HepG2 (cell line): ENCODE data around the gene MAPRE3. TPM values are rescaled to one million over a fixed set of nuclear protein-coding genes. Genes with fewer than 3 reads are reported as not detected.

Experiments used
- ATAC-seq: fragments of 200-7000 bp; cut with Tn5 transposase; 3 replicates; pipeline ENCODE4 v1.9.1; 2020; ENCODE audit warnings: mild to moderate bottlenecking, moderate library complexity
- BruUV-seq: library from RNA; stranded (reverse); fragments of 400-500 nt; replicated peaks from 2 replicates; lab custom pipeline; 2021; lab: Mats Ljungman, UMichigan
- CTCF ChIA-PET: fragments of 300-600 bp; formaldehyde crosslinking; extraction: SDS; loops from one replicate; lab custom pipeline; 2021; ENCODE audit warnings: low total read pairs, inconsistent platforms, low intra/inter-chr PET ratio; lab: Yijun Ruan, JAX
- POLR2A ChIA-PET: fragments of 350-600 bp; sonication (Branson Sonifier 250); formaldehyde crosslinking; loops from one replicate; lab custom pipeline; 2020; ENCODE audit warnings: antibody characterized with exemption, inconsistent platforms; lab: Yijun Ruan, JAX
- DNase-seq: peaks from one replicate; pipeline ENCODE4 v3.0.0-alpha.2; 2015; ENCODE audit warnings: low spot score
- FAIRE-seq: peaks from 3 replicates; lab custom pipeline; 2011; peaks lifted over from hg19 to GRCh38; lab: Jason Lieb, UNC
- H2AFZ ChIP-seq: one replicate; pipeline ENCODE4 v1.6.1; 2011; ENCODE audit warnings: low read length, inconsistent platforms
- H3K27ac ChIP-seq: fragments of 300-600 bp; 3 replicates; pipeline ENCODE4 v1.8.0; 2011; ENCODE audit warnings: mixed run types, mild to moderate bottlenecking, mixed read lengths, low read length, inconsistent platforms; ENCODE audit not compliant: insufficient read depth; ENCODE audit errors: extremely low read length
- H3K27me3 ChIP-seq, 2 experiments: fragments of 200-600 bp in 1 of 2; 2 replicates in 1 of 2; 3 replicates in 1 of 2; pipeline versions ENCODE4 v1.6.0 to v1.8.0; 2011; ENCODE audit warnings: low read length in 2 of 2, mild to moderate bottlenecking in 2 of 2, moderate library complexity in 2 of 2, inconsistent platforms in 1 of 2; ENCODE audit not compliant: insufficient read depth in 2 of 2, control insufficient read depth in 1 of 2
- H3K36me3 ChIP-seq, 2 experiments: fragments of 200-600 bp in 1 of 2; replicated peaks in 1 of 2; 2 replicates in 1 of 2; 3 replicates in 1 of 2; pipeline versions ENCODE4 v1.5.1 to v1.8.0; 2011; ENCODE audit warnings: low read length in 2 of 2, inconsistent platforms in 1 of 2; ENCODE audit not compliant: insufficient read depth in 2 of 2, control insufficient read depth in 1 of 2
- H3K4me1 ChIP-seq: 2 replicates; pipeline ENCODE4 v1.5.1; 2012; ENCODE audit warnings: low read length, inconsistent platforms; ENCODE audit not compliant: insufficient read depth
- H3K4me2 ChIP-seq: 2 replicates; pipeline ENCODE4 v1.6.0; 2011; ENCODE audit warnings: low read depth, low read length, inconsistent platforms
- H3K4me3 ChIP-seq, 3 experiments: fragments of 200-600 bp in 1 of 3; sonication (generic), shearing (Covaris generic) in 1 of 3; replicated peaks in 1 of 3; 2 replicates each; pipeline ENCODE4 v1.5.1; 2011 to 2016; ENCODE audit warnings: low read length in 3 of 3, inconsistent platforms in 2 of 3, low read depth in 2 of 3, mild to moderate bottlenecking in 2 of 3, control low read depth in 1 of 3, mixed read lengths in 1 of 3; ENCODE audit not compliant: insufficient read depth in 1 of 3
- H3K79me2 ChIP-seq: one replicate; pipeline ENCODE4 v1.6.1; 2011; ENCODE audit warnings: low read length, inconsistent platforms; ENCODE audit not compliant: insufficient read depth
- H3K9ac ChIP-seq: 2 replicates; pipeline ENCODE4 v1.6.0; 2011; ENCODE audit warnings: mild to moderate bottlenecking, low read depth, low read length, inconsistent platforms; ENCODE audit not compliant: insufficient read depth
- H3K9me3 ChIP-seq: 2 replicates; pipeline ENCODE4 v1.5.1; 2012; ENCODE audit warnings: mild to moderate bottlenecking, low read length
- H4K20me1 ChIP-seq: 2 replicates; pipeline ENCODE4 v1.6.0; 2011; ENCODE audit warnings: inconsistent platforms, mild to moderate bottlenecking, low read length, moderate library complexity; ENCODE audit not compliant: insufficient read depth
- ATF1 ChIP-seq: IDR thresholded peaks from 2 replicates; pipeline ENCODE4 v1.6.1; 2016; ENCODE audit warnings: mild to moderate bottlenecking, control low read depth
- DNMT3B ChIP-seq: conservative IDR thresholded peaks from 2 replicates; pipeline ENCODE4 v1.6.1; 2016; ENCODE audit warnings: missing biosample characterization, control low read depth
- ETV6 ChIP-seq: sonication (generic); formaldehyde crosslinking; conservative IDR thresholded peaks from 2 replicates; pipeline ENCODE4 v1.4.0; 2020; ENCODE audit warnings: missing genetic modification reagents
- FOXA1 ChIP-seq, 2 experiments: fragments of 450-650 bp in 1 of 2; sonication (generic) in 1 of 2; formaldehyde crosslinking in 1 of 2; IDR thresholded peaks; 2 replicates each; pipeline versions ENCODE4 v1.4.0 to v1.6.1; 2016 to 2020; ENCODE audit warnings: missing genetic modification reagents in 1 of 2
- KDM5A ChIP-seq: fragments of 200-600 bp; sonication (generic); IDR thresholded peaks from 2 replicates; pipeline ENCODE4 v1.7.0; 2018; ENCODE audit warnings: antibody characterized with exemption, mild to moderate bottlenecking, low read length, borderline replicate concordance
- PHF20 ChIP-seq: sonication (generic); formaldehyde crosslinking; IDR thresholded peaks from 2 replicates; pipeline ENCODE4 v1.5.0; 2020; ENCODE audit warnings: mild to moderate bottlenecking, missing genetic modification reagents
- RNF2 ChIP-seq: fragments of 450-650 bp; conservative IDR thresholded peaks from 2 replicates; pipeline ENCODE4 v1.6.1; 2016; ENCODE audit warnings: low read depth
- SMARCC2 ChIP-seq: fragments of 450-650 bp; IDR thresholded peaks from 2 replicates; pipeline ENCODE4 v1.6.1; 2017; ENCODE audit warnings: antibody characterized with exemption, mild to moderate bottlenecking
- WIZ ChIP-seq: sonication (generic); formaldehyde crosslinking; IDR thresholded peaks from 2 replicates; pipeline ENCODE4 v1.5.1; 2020; ENCODE audit warnings: mild to moderate bottlenecking, missing genetic modification reagents
- ZBTB42 ChIP-seq: sonication (generic); formaldehyde crosslinking; IDR thresholded peaks from 2 replicates; pipeline ENCODE4 v1.5.0; 2020; ENCODE audit warnings: mild to moderate bottlenecking, missing genetic modification reagents
- ZNF264 ChIP-seq: sonication (generic); formaldehyde crosslinking; IDR thresholded peaks from 2 replicates; pipeline ENCODE4 v1.4.0; 2020; ENCODE audit warnings: missing genetic modification reagents
- ZNF441 ChIP-seq: sonication (generic); formaldehyde crosslinking; IDR thresholded peaks from 2 replicates; pipeline ENCODE4 v1.7.0; 2021; ENCODE audit warnings: missing genetic modification reagents, borderline replicate concordance
- ZNF546 ChIP-seq: sonication (generic); formaldehyde crosslinking; conservative IDR thresholded peaks from 2 replicates; pipeline ENCODE4 v1.8.1; 2023; ENCODE audit warnings: mild to moderate bottlenecking, missing genetic modification reagents
- ZNF816 ChIP-seq: sonication (generic); formaldehyde crosslinking; IDR thresholded peaks from 2 replicates; pipeline ENCODE4 v1.8.0; 2022; ENCODE audit warnings: missing genetic modification reagents, mild to moderate bottlenecking, borderline replicate concordance
- ZNF83 ChIP-seq: sonication (generic); formaldehyde crosslinking; IDR thresholded peaks from 2 replicates; pipeline ENCODE4 v1.4.0; 2020; ENCODE audit warnings: missing genetic modification reagents, mild to moderate bottlenecking, borderline replicate concordance
- WGBS: methylation state at CpG from one replicate; pipeline ENCODE4 v1.1.6; 2017; ENCODE audit warnings: low lambda C conversion rate; 5-methylcytosine and 5-hydroxymethylcytosine counted together
- in situ Hi-C: cut with HindIII; loops from 2 replicates; pipeline ENCODE4 v1.10.0; 2017; ENCODE audit warnings: low pct_unique_long_range_greater_than_20kb; ENCODE audit not compliant: extremely low pct_ligation_motif_present
- intact Hi-C: fragments of 100-400 bp; cut with micrococcal nuclease; formaldehyde crosslinking; loops from one replicate; pipeline ENCODE4 v1.10.0; 2022; ENCODE audit not compliant: unreplicated experiment
- polyA plus RNA-seq, 8 experiments: library from polyadenylated mRNA; depleted of rRNA in 3 of 8; stranded (reverse) in 7 of 8; unstranded in 1 of 8; fragments of >200 nt; fragmentation: Illumina TruSeq in 4 of 8; extraction: Trizol in 4 of 8; gene quantifications; 2 replicates each; pipeline versions ENCODE4 v1.2.1 to v1.2.3, GENCODE V29; 2011 to 2016; ENCODE audit warnings: low read depth in 4 of 8, missing spikeins in 1 of 8, mixed read lengths in 1 of 8; ENCODE audit not compliant: insufficient read depth in 1 of 8
- total RNA-seq, 5 experiments: library from RNA; depleted of rRNA; stranded (reverse); fragments of >200 nt; fragmentation: Illumina TruSeq; extraction: Trizol; gene quantifications; 2 replicates each; pipeline ENCODE4 v1.2.3, GENCODE V29; 2016; ENCODE audit warnings: low read depth in 1 of 5
- TF ChIP-seq, protein P1 (sequence below): IDR thresholded peaks from 2 replicates; pipeline ENCODE4 v1.6.1; 2016; ENCODE audit warnings: control low read depth
- TF ChIP-seq, protein P2 (sequence below): sonication (generic); formaldehyde crosslinking; IDR thresholded peaks from 2 replicates; pipeline ENCODE4 v1.9.0; 2021; ENCODE audit warnings: missing genetic modification reagents, borderline replicate concordance
- TF ChIP-seq, protein P3 (sequence below): sonication (generic); formaldehyde crosslinking; conservative IDR thresholded peaks from 2 replicates; pipeline ENCODE4 v1.5.0; 2020; ENCODE audit warnings: missing genetic modification reagents

Gene MAPRE3
- total and polyA plus RNA-seq, 2 of the 13 experiments (the other 11 are each of a cell fraction or from before 2014, with no cell fraction given) = 0.31 to 0.91 TPM

DNA sequence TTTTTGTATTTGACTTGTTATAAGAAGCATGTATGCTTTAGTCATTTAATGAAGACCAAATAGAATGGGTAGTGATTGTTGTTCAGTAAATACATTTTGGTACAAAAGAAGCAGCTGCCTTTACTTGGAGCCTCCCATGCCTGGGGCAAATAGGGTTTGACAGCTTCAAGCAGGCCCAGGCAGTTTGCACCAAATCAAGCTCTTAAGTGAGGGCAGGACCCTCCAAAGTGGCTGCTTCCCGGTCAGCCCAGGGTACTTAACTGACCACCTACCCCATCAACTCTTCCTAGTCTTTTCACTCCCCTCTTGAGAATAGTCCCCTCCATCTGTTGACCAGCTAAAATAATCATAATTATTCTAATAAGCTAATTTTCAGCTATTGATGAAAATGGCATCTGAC lies 5.2 kb downstream of the MAPRE3 start:
- H3K27me3 ChIP-seq = peaks cover 0 to 40% of the 10 kb centered on the region in 2 experiments; a peak in 4 of 5 replicates
- DNase-seq (no peak), ATAC-seq (no peak), FAIRE-seq (no peak)
- H4K20me1 ChIP-seq = no peaks in the 10 kb centered on the region
- H3K9me3 ChIP-seq = no peaks in the 10 kb centered on the region
- no peak overlapping the region for H3K9ac ChIP-seq
- peaks cover 9% of the 10 kb centered on the region for H3K4me1 ChIP-seq
- CTCF ChIA-PET = no interaction called here
- intact Hi-C loops = no loop called here
- no peak overlapping the region for H2AFZ ChIP-seq
- H3K36me3 ChIP-seq = no peaks in the 10 kb centered on the region
- H3K27ac ChIP-seq = no peak overlapping the region
- H3K4me2 ChIP-seq = no peak overlapping the region
- TF ChIP-seq SMARCC2 = no peak
- TF ChIP-seq DNMT3B (CRISPR knock-in tag) = no peak
- TF ChIP-seq, protein P1, sequence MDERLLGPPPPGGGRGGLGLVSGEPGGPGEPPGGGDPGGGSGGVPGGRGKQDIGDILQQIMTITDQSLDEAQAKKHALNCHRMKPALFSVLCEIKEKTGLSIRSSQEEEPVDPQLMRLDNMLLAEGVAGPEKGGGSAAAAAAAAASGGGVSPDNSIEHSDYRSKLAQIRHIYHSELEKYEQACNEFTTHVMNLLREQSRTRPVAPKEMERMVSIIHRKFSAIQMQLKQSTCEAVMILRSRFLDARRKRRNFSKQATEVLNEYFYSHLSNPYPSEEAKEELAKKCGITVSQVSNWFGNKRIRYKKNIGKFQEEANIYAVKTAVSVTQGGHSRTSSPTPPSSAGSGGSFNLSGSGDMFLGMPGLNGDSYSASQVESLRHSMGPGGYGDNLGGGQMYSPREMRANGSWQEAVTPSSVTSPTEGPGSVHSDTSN = no peak
- TF ChIP-seq ZNF441 (CRISPR knock-in tag) = no peak
- TF ChIP-seq, protein P2, sequence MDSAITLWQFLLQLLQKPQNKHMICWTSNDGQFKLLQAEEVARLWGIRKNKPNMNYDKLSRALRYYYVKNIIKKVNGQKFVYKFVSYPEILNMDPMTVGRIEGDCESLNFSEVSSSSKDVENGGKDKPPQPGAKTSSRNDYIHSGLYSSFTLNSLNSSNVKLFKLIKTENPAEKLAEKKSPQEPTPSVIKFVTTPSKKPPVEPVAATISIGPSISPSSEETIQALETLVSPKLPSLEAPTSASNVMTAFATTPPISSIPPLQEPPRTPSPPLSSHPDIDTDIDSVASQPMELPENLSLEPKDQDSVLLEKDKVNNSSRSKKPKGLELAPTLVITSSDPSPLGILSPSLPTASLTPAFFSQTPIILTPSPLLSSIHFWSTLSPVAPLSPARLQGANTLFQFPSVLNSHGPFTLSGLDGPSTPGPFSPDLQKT (CRISPR knock-in tag) = no peak
- no peaks in the 10 kb centered on the region for H3K79me2 ChIP-seq
- H3K4me3 ChIP-seq = no peak overlapping the region
- in situ Hi-C loops = no loop called here
- no TSS peak for BruUV-seq
- POLR2A ChIA-PET = no interaction called here
- 0% methylated on average over 1 of the region's 1 CpG for WGBS

DNA sequence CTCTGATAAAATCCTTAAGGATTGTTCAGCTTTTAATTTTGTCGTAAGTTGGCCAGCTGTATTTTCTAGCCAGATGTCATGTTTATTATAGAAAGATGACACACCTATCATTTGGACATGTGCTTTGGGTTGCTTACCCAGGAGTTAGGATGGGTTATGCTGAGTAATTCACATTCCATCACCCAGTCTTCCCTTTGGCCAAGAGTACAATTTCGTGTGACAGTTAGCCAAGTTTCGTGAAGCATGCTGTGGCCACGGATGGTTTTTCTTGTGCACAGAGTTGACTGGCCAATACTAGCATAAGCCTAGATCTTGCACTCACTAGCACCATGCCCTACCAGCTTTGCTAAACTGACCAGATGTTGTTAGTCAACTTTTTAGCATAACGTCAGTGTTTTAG lies 5.8 kb downstream of the MAPRE3 start:
- peaks cover 0 to 36% of the 10 kb centered on the region in 2 experiments; a peak in 4 of 5 replicates for H3K27me3 ChIP-seq
- no peaks in the 10 kb centered on the region for H3K9me3 ChIP-seq
- no peak for DNase-seq
- H3K27ac ChIP-seq = no peak overlapping the region
- POLR2A ChIA-PET = no interaction called here
- in situ Hi-C loops = no loop called here
- H3K4me1 ChIP-seq = peaks cover 5% of the 10 kb centered on the region
- WGBS = 14% methylated on average over 5 of the region's 5 CpGs
- BruUV-seq = no TSS peak
- H2AFZ ChIP-seq = no peak overlapping the region
- intact Hi-C loops = no loop called here
- no peak overlapping the region for H3K9ac ChIP-seq
- H3K4me2 ChIP-seq = no peak overlapping the region
- no peak for ATAC-seq
- FAIRE-seq = no peak
- no peaks in the 10 kb centered on the region for H3K79me2 ChIP-seq
- no peak overlapping the region for H3K4me3 ChIP-seq
- no peaks in the 10 kb centered on the region for H4K20me1 ChIP-seq
- CTCF ChIA-PET = no interaction called here
- H3K36me3 ChIP-seq = no peaks in the 10 kb centered on the region
- TF ChIP-seq WIZ (CRISPR knock-in tag) (no peak), ETV6 (CRISPR knock-in tag) (no peak), ATF1 (no peak), ZNF816 (CRISPR knock-in tag) (no peak), ZBTB42 (CRISPR knock-in tag) (no peak), KDM5A (no peak), ZNF264 (CRISPR knock-in tag) (no peak), ZNF546 (no peak), PHF20 (CRISPR knock-in tag) (no peak), FOXA1 (IDR thresholded peaks at IDR 0.05) (no peak), FOXA1 (CRISPR knock-in tag; IDR thresholded peaks at IDR 0.05) (no peak), ZNF83 (CRISPR knock-in tag) (no peak), RNF2 (no peak)
- TF ChIP-seq, protein P3, sequence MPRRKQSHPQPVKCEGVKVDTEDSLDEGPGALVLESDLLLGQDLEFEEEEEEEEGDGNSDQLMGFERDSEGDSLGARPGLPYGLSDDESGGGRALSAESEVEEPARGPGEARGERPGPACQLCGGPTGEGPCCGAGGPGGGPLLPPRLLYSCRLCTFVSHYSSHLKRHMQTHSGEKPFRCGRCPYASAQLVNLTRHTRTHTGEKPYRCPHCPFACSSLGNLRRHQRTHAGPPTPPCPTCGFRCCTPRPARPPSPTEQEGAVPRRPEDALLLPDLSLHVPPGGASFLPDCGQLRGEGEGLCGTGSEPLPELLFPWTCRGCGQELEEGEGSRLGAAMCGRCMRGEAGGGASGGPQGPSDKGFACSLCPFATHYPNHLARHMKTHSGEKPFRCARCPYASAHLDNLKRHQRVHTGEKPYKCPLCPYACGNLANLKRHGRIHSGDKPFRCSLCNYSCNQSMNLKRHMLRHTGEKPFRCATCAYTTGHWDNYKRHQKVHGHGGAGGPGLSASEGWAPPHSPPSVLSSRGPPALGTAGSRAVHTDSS (CRISPR knock-in tag) = no peak
